ENCODE results near the gene CDK19.
"Not testable (repeated sequence)": the region's sequence is repeated elsewhere in the genome, so short reads cannot be mapped to it uniquely, and the experiment has no call there.

Gene CDK19

DNA sequence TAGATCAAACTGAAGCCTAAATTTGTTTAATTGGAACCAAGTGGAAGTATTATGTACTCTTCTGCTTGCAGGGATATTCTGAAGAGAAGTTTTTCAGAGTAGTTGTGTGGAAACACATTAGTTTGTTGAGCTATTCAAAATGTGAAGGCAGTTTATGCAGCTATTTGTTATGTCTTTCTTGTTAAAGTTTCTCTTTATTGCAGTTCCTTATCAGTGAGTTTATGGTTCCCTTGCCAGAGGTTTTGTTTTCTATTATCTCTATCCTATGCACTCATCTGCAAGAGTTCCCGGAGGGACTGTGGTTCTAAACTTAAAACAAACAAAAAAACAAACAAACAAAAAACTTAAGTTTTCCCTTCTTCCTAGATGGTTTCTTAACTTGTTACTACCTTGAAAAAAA, 195.2 kb downstream of the CDK19 start:
- no peak for DNase-seq (ENCODE audit: low spot score)

GRCh38 chr6:110619275-110619908, 195.9 kb downstream of the CDK19 start:
- no peak for DNase-seq (ENCODE audit: low spot score)

DNA sequence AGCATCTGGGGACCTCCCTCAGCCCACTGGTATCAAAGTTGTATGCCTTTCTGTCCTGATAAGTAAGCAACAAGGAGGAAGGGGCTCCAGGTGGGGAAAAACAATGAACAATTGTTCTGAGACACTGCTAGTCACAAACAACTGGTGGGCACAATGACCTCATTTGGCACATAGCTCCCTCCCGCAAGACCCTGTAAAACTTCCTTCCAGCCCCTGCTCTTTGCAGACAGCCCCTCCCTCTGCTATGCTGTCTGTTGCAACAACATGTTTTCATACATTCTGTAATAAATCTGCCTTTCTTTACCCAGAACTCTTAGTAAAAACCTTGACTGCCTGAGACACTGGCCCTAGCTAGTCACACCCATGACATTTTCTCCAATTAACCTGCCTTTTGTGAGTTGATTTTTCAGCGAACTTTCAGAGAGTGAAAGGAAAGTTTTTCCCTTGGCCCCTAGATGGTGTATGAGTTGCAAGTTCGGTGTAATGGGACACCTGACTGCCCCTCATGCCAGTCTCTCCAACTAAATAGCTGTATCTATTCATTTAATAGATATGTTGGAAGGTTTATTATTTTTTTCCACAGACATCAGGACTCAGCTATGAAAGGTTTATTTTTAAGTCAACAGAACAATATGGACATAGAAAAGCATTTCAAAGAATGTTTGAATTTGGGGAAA, 196.5 kb downstream of the CDK19 start:
- no peak for DNase-seq (ENCODE audit: low spot score)

DNA sequence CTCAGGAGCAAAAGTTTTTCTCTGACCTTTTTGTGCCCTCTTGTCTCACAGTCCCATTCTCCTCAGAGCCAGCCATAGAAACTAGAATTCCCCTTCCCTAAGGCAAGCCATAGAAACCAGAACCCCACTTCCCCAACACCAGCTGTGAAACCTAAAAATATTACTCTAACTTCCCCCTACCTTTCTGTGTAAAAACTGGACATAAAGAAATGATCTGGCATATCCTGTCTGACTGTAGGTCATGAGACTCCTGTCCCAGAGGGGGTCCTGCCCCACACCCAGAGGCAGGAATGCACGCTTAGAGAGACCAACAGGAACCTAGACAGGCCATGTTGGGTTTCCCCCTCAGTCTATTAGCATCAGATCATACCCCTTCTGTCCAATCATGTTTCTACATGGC, 198.2 kb downstream of the CDK19 start:
- no peak for DNase-seq (ENCODE audit: low spot score)

GRCh38 chr6:110615722-110616121, 199.5 kb downstream of the CDK19 start:
- DNase-seq (ENCODE audit: low spot score), result no peak

- DNase-seq (ENCODE audit: low spot score), result no peak
These were observed 200.7 kb downstream of the CDK19 start for GRCh38 chr6:110614586-110614985.

- no peak for DNase-seq (ENCODE audit: low spot score)
These were observed 201.2 kb downstream of the CDK19 start for GRCh38 chr6:110614106-110614505.

GRCh38 chr6:110613356-110613755, 201.9 kb downstream of the CDK19 start:
- no peak for DNase-seq (ENCODE audit: low spot score)

GRCh38 chr6:110612298-110612697, 203.0 kb downstream of the CDK19 start:
- no peak for DNase-seq (ENCODE audit: low spot score)

GRCh38 chr6:110609101-110609500, 206.2 kb downstream of the CDK19 start:
- DNase-seq (ENCODE audit: low spot score), result no peak

- no peak for DNase-seq (ENCODE audit: low spot score)
These were observed 207.1 kb downstream of the CDK19 start for GRCh38 chr6:110608151-110608550.

DNA sequence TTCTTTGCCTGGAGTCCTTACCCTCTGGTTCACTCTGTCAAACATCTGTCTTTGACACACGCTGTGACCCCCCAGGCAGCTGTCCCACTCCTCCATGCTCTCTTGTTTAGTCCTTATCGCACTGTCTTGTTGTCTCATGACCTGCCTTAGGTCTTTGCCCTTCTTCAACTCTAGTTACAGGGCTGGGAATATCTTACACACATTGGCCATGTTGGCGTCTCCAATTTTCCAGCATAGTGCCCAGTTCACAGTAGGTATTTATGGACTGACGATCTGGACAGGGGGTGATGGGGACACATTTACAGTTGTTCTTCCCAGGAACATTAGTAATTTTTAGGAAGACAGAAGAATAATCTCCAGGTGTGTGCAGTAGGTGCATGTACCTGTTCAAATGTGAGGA, 209.1 kb downstream of the CDK19 start:
- DNase-seq (ENCODE audit: low spot score), result no peak

GRCh38 chr6:110600640-110601039, 214.6 kb downstream of the CDK19 start:
- not testable (repeated sequence) for DNase-seq (ENCODE audit: low spot score)

DNA sequence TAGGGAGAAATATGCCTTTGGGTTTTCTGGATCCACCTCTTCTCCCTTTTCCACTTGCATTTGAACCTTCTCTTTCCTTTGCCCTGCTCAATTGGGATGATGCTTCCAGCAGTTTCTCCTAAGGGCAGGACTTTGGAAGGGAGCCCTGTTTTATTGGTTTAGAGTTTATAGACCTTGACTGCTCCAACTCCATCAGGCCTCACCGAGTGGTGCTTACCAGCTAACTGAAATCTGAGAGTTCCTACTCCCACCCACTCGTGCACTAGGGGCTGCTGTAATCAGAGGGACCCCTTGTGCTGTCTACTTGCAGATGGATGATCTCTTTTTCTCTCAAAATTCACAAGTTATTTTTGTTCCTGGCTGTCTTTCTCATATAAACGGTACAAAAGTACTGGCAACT, 217.5 kb downstream of the CDK19 start:
- no peak for DNase-seq (ENCODE audit: low spot score)

DNA sequence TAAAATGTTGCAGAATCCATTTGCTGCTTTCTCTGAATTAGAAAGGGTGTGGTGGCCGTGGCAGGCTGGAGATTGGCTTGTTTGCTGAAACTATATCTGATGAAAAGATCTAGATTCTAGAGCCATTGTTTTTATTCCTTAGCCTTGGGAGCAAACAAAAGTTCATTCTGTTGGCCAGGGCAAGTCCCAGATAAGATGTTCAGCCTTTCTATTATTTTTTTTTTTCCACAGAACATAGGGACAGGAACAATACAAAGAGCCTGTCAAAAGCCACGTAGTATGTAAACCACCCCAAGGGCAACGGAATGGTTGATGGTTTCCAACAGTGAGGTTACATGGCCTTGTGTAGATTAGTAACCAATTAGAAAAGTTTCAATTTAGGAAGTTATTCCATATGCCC, 218.9 kb downstream of the CDK19 start:
- no peak for DNase-seq (ENCODE audit: low spot score)

DNA sequence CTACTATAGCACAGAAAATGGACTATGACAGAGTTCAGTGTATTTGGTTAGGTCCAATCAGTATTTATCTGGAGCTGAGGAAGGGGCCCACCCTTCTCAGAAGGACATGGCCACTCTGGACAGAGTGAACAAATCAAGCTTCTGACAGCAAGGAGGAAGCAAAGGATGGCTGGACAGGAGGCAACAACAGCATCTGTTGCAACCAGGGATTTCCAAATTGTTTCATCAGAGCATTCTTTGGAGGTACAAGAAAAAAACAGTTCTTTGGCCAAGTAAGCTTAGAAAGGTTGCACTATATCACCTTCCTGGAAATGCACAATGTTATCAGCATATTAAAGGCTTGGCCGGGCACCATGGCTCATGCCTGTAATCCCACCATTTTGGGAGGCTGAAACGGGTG, 220.2 kb downstream of the CDK19 start:
- DNase-seq (ENCODE audit: low spot score), result no peak

- no peak for DNase-seq (ENCODE audit: low spot score)
These were observed 221.6 kb downstream of the CDK19 start for GRCh38 chr6:110593637-110594036.

DNA sequence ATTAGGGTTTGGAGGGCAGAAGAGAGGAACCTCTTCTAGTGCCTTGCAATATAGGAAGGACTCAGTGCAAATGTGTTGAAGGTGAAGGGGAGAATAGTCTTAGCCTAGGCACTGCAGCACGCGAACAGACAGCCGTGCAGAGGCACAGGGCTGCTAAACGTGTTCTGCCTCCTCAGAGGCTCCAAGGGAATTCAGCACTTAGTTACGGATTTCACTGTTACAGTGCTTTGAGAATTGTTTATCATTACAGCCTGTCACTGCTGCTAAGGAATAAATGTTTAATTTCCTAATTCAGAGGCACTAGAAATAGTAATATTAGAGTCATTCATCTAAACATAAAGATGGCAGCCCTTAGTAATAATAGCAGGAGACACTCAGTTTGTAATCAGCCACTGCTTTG, 222.5 kb downstream of the CDK19 start:
- no peak for DNase-seq (ENCODE audit: low spot score)

- DNase-seq (ENCODE audit: low spot score), result no peak
These were observed 224.4 kb downstream of the CDK19 start for GRCh38 chr6:110590821-110591351.

DNA sequence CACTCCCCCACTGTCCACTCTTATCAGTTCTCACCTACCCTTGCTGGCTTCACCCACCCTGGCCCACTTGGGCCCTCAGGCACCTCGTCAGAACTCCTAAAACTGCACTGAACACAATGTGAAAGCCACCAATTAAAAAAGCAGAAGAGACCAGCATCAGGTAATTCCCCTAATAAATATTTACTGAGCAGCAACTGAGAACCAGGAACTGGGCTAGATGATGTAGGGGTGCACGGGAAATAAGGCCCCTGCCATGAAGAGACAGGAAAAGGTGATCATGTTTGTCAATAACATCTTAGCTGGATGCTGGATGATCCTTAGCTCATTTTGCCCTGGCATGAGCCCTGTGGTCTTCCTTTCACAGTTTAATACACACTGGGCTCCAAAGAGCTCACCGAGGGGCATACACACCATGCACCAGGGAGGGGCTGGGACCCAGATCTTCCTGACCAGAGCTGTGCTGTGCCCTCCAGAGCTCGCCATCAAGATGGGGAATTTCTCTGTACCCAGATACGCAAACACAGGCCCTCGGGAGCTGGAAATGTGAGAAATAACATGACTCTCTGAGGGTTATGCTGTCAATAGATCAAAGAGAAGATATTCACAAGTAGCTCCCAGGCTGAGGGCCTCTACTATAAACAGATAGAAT, 225.3 kb downstream of the CDK19 start:
- DNase-seq (ENCODE audit: low spot score), result no peak

GRCh38 chr6:110587328-110587727, 227.9 kb downstream of the CDK19 start:
- no peak for DNase-seq (ENCODE audit: low spot score)

DNA sequence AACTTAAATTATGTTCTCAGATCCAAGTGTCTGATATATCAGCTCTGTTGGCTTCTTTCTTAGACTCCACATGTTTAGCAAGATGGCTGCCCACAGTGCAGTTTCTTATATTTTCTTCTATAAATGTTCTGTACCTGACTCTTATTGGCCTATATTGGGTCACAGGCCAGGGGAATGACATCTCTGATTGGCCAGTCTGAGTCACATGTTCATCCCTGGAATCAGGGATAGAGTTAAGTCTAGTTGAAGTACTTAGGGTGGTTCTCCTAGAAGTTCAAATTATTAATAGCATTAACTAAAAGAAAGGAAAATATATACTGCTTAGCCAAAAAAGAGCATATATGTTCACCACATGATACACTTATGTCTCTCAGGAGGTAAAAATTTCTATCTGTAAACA, 233.6 kb downstream of the CDK19 start:
- no peak for DNase-seq (ENCODE audit: low spot score)

- not testable (repeated sequence) for DNase-seq (ENCODE audit: low spot score)
These were observed 237.6 kb downstream of the CDK19 start for GRCh38 chr6:110577596-110578167.
